Measurements from ENCODE around the gene TEDC2.

DNA sequence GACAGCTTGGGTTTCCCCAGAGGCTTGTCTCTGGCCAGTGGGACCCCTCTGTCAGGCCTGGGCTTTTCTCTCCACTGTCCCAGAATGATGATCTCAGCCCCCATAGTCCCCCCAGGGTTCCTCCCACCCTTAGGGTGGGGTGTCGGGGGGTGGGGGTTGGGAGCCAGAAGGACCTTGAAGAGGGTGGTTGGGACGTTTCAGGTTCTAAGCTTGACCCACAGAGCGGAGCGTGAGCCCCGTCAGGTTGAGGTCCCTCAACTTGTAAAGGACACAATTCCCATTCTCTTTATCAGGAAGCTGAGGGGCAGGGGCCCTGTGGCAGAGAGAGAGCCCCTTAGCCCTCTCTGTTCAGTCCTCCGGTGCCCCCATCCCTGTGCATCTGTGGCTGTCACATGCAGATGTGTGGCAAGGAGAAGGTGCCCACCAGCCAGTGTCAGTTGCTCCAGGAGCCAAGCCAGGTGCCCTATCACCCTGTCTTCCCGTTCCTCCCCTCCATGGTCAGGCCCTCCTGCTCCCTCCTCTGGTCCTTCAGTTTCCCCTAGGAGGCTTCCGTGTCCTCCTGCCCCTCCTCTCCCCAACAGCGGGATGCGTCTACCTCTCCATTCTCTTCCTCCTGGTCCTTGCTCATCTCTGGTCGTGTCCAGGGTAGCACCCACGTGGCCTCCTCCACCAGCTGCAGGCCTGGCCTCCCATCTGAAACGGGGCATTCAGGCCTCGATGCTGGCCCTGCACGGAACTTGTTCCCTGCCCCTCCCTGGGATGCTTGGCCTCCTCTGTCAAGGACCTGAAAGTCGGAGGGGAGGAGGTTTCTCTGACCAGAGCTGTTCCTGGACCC lies 9.7 kb downstream of the TEDC2 start:
- no peak for TF ChIP-seq POLR2A (IDR thresholded peaks at IDR 0.05)
- TF ChIP-seq, protein P1, sequence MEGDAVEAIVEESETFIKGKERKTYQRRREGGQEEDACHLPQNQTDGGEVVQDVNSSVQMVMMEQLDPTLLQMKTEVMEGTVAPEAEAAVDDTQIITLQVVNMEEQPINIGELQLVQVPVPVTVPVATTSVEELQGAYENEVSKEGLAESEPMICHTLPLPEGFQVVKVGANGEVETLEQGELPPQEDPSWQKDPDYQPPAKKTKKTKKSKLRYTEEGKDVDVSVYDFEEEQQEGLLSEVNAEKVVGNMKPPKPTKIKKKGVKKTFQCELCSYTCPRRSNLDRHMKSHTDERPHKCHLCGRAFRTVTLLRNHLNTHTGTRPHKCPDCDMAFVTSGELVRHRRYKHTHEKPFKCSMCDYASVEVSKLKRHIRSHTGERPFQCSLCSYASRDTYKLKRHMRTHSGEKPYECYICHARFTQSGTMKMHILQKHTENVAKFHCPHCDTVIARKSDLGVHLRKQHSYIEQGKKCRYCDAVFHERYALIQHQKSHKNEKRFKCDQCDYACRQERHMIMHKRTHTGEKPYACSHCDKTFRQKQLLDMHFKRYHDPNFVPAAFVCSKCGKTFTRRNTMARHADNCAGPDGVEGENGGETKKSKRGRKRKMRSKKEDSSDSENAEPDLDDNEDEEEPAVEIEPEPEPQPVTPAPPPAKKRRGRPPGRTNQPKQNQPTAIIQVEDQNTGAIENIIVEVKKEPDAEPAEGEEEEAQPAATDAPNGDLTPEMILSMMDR (IDR thresholded peaks at IDR 0.05): no peak
